ENCODE results near the gene LYPLA2.
A peak's percentile ranks its signal among the peaks of the same experiment; 100 is the strongest.

Gene LYPLA2

GRCh38 chr1:23837908-23838307 lies 47.0 kb downstream of the LYPLA2 start:
- DNase-seq (ENCODE audit: low read depth in 2 of 2), result no peak

DNA sequence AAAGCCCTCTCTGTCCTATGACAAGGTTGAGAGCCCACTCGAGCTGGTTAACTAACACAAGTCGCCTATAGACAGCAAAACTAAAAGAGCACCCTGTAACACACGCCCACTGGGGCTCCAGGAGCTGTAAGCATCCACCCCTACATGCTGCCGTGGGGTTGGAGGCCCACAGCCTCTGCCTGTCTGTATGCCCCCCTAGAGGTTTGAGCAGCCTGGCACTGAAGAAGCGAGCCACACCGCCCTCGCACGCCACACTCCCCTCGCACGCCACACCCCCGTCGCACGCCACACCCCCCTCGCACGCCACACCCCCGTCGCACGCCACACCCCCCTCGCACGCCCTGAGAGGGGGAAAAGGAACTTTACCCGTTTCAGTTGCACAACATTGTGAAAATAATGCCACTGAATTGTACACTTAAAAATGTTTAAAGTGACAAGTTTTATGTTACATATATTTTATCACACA lies 47.5 kb downstream of the LYPLA2 start:
- peak; percentile 55 to 63 for DNase-seq (ENCODE audit: low read depth in 2 of 2)

DNA sequence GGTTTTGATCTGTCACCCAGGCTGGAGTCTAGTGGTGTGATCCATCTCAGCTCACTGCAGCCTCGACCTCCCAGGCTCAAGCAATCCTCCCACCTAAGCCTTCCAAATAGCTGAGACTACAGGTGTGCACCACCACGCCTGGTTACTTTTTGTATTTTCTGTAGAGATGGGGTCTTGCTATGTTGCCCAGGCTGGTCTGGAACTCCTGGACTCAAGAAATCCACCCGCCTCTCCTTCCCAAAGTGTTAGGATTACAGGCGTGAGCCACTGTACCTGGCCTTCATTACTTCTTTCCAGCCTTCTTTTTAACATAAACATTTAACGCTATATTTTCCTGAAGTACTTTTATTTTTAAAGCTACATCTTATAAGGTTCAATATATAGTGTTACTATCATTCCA lies 52.7 kb downstream of the LYPLA2 start:
- no peak for DNase-seq (ENCODE audit: low read depth in 2 of 2)
